HepG2 (cell line): ENCODE data around the gene LPO. TPM values are rescaled to one million over a fixed set of nuclear protein-coding genes. Genes with fewer than 3 reads are reported as not detected.

Source experiments
- ATAC-seq: fragments of 200-7000 bp; cut with Tn5 transposase; 3 replicates; pipeline ENCODE4 v1.9.1; 2020; ENCODE audit warnings: mild to moderate bottlenecking, moderate library complexity
- BruUV-seq: library from RNA; stranded (reverse); fragments of 400-500 nt; replicated peaks from 2 replicates; lab custom pipeline; 2021; lab: Mats Ljungman, UMichigan
- CTCF ChIA-PET: fragments of 300-600 bp; formaldehyde crosslinking; extraction: SDS; loops from one replicate; lab custom pipeline; 2021; ENCODE audit warnings: low total read pairs, inconsistent platforms, low intra/inter-chr PET ratio; lab: Yijun Ruan, JAX
- POLR2A ChIA-PET: fragments of 350-600 bp; sonication (Branson Sonifier 250); formaldehyde crosslinking; loops from one replicate; lab custom pipeline; 2020; ENCODE audit warnings: antibody characterized with exemption, inconsistent platforms; lab: Yijun Ruan, JAX
- DNase-seq: peaks from one replicate; pipeline ENCODE4 v3.0.0-alpha.2; 2015; ENCODE audit warnings: low spot score
- FAIRE-seq: peaks from 3 replicates; lab custom pipeline; 2011; peaks lifted over from hg19 to GRCh38; lab: Jason Lieb, UNC
- H2AFZ ChIP-seq: one replicate; pipeline ENCODE4 v1.6.1; 2011; ENCODE audit warnings: low read length, inconsistent platforms
- H3K27ac ChIP-seq: fragments of 300-600 bp; 3 replicates; pipeline ENCODE4 v1.8.0; 2011; ENCODE audit warnings: mixed run types, mild to moderate bottlenecking, mixed read lengths, low read length, inconsistent platforms; ENCODE audit not compliant: insufficient read depth; ENCODE audit errors: extremely low read length
- H3K27me3 ChIP-seq, 2 experiments: fragments of 200-600 bp in 1 of 2; 2 replicates in 1 of 2; 3 replicates in 1 of 2; pipeline versions ENCODE4 v1.6.0 to v1.8.0; 2011; ENCODE audit warnings: low read length in 2 of 2, mild to moderate bottlenecking in 2 of 2, moderate library complexity in 2 of 2, inconsistent platforms in 1 of 2; ENCODE audit not compliant: insufficient read depth in 2 of 2, control insufficient read depth in 1 of 2
- H3K36me3 ChIP-seq, 2 experiments: fragments of 200-600 bp in 1 of 2; replicated peaks in 1 of 2; 2 replicates in 1 of 2; 3 replicates in 1 of 2; pipeline versions ENCODE4 v1.5.1 to v1.8.0; 2011; ENCODE audit warnings: low read length in 2 of 2, inconsistent platforms in 1 of 2; ENCODE audit not compliant: insufficient read depth in 2 of 2, control insufficient read depth in 1 of 2
- H3K4me1 ChIP-seq: 2 replicates; pipeline ENCODE4 v1.5.1; 2012; ENCODE audit warnings: low read length, inconsistent platforms; ENCODE audit not compliant: insufficient read depth
- H3K4me2 ChIP-seq: 2 replicates; pipeline ENCODE4 v1.6.0; 2011; ENCODE audit warnings: low read depth, low read length, inconsistent platforms
- H3K4me3 ChIP-seq, 3 experiments: fragments of 200-600 bp in 1 of 3; sonication (generic), shearing (Covaris generic) in 1 of 3; replicated peaks in 1 of 3; 2 replicates each; pipeline ENCODE4 v1.5.1; 2011 to 2016; ENCODE audit warnings: low read length in 3 of 3, inconsistent platforms in 2 of 3, low read depth in 2 of 3, mild to moderate bottlenecking in 2 of 3, control low read depth in 1 of 3, mixed read lengths in 1 of 3; ENCODE audit not compliant: insufficient read depth in 1 of 3
- H3K79me2 ChIP-seq: one replicate; pipeline ENCODE4 v1.6.1; 2011; ENCODE audit warnings: low read length, inconsistent platforms; ENCODE audit not compliant: insufficient read depth
- H3K9ac ChIP-seq: 2 replicates; pipeline ENCODE4 v1.6.0; 2011; ENCODE audit warnings: mild to moderate bottlenecking, low read depth, low read length, inconsistent platforms; ENCODE audit not compliant: insufficient read depth
- H3K9me3 ChIP-seq: 2 replicates; pipeline ENCODE4 v1.5.1; 2012; ENCODE audit warnings: mild to moderate bottlenecking, low read length
- H4K20me1 ChIP-seq: 2 replicates; pipeline ENCODE4 v1.6.0; 2011; ENCODE audit warnings: inconsistent platforms, mild to moderate bottlenecking, low read length, moderate library complexity; ENCODE audit not compliant: insufficient read depth
- DMTF1 ChIP-seq: sonication (generic); formaldehyde crosslinking; IDR thresholded peaks from 2 replicates; pipeline ENCODE4 v1.4.0; 2020; ENCODE audit warnings: mild to moderate bottlenecking, missing genetic modification reagents
- ELK4 ChIP-seq: sonication (generic); formaldehyde crosslinking; IDR thresholded peaks from 2 replicates; pipeline ENCODE4 v1.9.0; 2021; ENCODE audit warnings: missing genetic modification reagents, borderline replicate concordance
- HNF4A ChIP-seq: sonication (generic); formaldehyde crosslinking; IDR thresholded peaks from 2 replicates; pipeline ENCODE4 v1.4.0; 2020; ENCODE audit warnings: missing genetic modification reagents
- NFYC ChIP-seq: IDR thresholded peaks from 2 replicates; pipeline ENCODE4 v1.6.1; 2016; ENCODE audit warnings: missing genetic modification reagents, missing compliant biosample characterization
- TRIM24 ChIP-seq: sonication (generic); formaldehyde crosslinking; IDR thresholded peaks from 2 replicates; pipeline ENCODE4 v1.8.0; 2022; ENCODE audit warnings: mild to moderate bottlenecking, missing genetic modification reagents
- ZBTB21 ChIP-seq: sonication (generic); formaldehyde crosslinking; IDR thresholded peaks from 2 replicates; pipeline ENCODE4 v1.4.0; 2020; ENCODE audit warnings: missing genetic modification reagents
- ZFP36L1 ChIP-seq: sonication (generic); formaldehyde crosslinking; IDR thresholded peaks from 2 replicates; pipeline ENCODE4 v1.8.0; 2022; ENCODE audit warnings: mild to moderate bottlenecking, missing genetic modification reagents, moderate library complexity
- ZNF143 ChIP-seq: sonication (generic); formaldehyde crosslinking; IDR thresholded peaks from 2 replicates; pipeline ENCODE4 v1.4.0; 2020; ENCODE audit warnings: missing genetic modification reagents
- ZNF160 ChIP-seq: sonication (generic); formaldehyde crosslinking; IDR thresholded peaks from 2 replicates; pipeline ENCODE4 v1.8.0; 2022; ENCODE audit warnings: mild to moderate bottlenecking, inconsistent platforms, missing genetic modification reagents
- ZNF251 ChIP-seq: sonication (generic); formaldehyde crosslinking; IDR thresholded peaks from 2 replicates; pipeline ENCODE4 v1.9.0; 2021; ENCODE audit warnings: mild to moderate bottlenecking, missing genetic modification reagents
- ZNF570 ChIP-seq: sonication (generic); formaldehyde crosslinking; IDR thresholded peaks from 2 replicates; pipeline ENCODE4 v1.4.0; 2020; ENCODE audit warnings: mild to moderate bottlenecking, missing genetic modification reagents, borderline replicate concordance
- WGBS: methylation state at CpG from one replicate; pipeline ENCODE4 v1.1.6; 2017; ENCODE audit warnings: low lambda C conversion rate; 5-methylcytosine and 5-hydroxymethylcytosine counted together
- in situ Hi-C: cut with HindIII; loops from 2 replicates; pipeline ENCODE4 v1.10.0; 2017; ENCODE audit warnings: low pct_unique_long_range_greater_than_20kb; ENCODE audit not compliant: extremely low pct_ligation_motif_present
- intact Hi-C: fragments of 100-400 bp; cut with micrococcal nuclease; formaldehyde crosslinking; loops from one replicate; pipeline ENCODE4 v1.10.0; 2022; ENCODE audit not compliant: unreplicated experiment
- polyA plus RNA-seq, 8 experiments: library from polyadenylated mRNA; depleted of rRNA in 3 of 8; stranded (reverse) in 7 of 8; unstranded in 1 of 8; fragments of >200 nt; fragmentation: Illumina TruSeq in 4 of 8; extraction: Trizol in 4 of 8; gene quantifications; 2 replicates each; pipeline versions ENCODE4 v1.2.1 to v1.2.3, GENCODE V29; 2011 to 2016; ENCODE audit warnings: low read depth in 4 of 8, missing spikeins in 1 of 8, mixed read lengths in 1 of 8; ENCODE audit not compliant: insufficient read depth in 1 of 8
- total RNA-seq, 5 experiments: library from RNA; depleted of rRNA; stranded (reverse); fragments of >200 nt; fragmentation: Illumina TruSeq; extraction: Trizol; gene quantifications; 2 replicates each; pipeline ENCODE4 v1.2.3, GENCODE V29; 2016; ENCODE audit warnings: low read depth in 1 of 5
- TF ChIP-seq, protein P1 (sequence below): sonication (generic); formaldehyde crosslinking; IDR thresholded peaks from 2 replicates; pipeline ENCODE4 v1.4.0; 2020; ENCODE audit warnings: mild to moderate bottlenecking, low read depth, missing genetic modification reagents

The LPO gene
- total and polyA plus RNA-seq, 2 of the 13 experiments (the other 11 are each of a cell fraction or from before 2014, with no cell fraction given), result not detected

GRCh38 chr17:58191241-58191896, 47.0 kb upstream of the LPO start:
- Histone ChIP-seq H3K27ac (no peak overlapping the region), H3K4me3 (no peak overlapping the region), H3K79me2 (no peaks in the 10 kb centered on the region), H3K4me1 (no peaks in the 10 kb centered on the region), H3K4me2 (no peak overlapping the region), H3K9me3 (no peaks in the 10 kb centered on the region), H2AFZ (no peak overlapping the region), H4K20me1 (no peaks in the 10 kb centered on the region), H3K9ac (no peak overlapping the region), H3K36me3 (no peaks in the 10 kb centered on the region), H3K27me3 (peaks cover 2 to 62% of the 10 kb centered on the region in 2 experiments; a peak in 4 of 5 replicates)
- TF ChIP-seq, protein P1, sequence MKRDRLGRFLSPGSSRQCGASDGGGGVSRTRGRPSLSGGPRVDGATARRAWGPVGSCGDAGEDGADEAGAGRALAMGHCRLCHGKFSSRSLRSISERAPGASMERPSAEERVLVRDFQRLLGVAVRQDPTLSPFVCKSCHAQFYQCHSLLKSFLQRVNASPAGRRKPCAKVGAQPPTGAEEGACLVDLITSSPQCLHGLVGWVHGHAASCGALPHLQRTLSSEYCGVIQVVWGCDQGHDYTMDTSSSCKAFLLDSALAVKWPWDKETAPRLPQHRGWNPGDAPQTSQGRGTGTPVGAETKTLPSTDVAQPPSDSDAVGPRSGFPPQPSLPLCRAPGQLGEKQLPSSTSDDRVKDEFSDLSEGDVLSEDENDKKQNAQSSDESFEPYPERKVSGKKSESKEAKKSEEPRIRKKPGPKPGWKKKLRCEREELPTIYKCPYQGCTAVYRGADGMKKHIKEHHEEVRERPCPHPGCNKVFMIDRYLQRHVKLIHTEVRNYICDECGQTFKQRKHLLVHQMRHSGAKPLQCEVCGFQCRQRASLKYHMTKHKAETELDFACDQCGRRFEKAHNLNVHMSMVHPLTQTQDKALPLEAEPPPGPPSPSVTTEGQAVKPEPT (CRISPR knock-in tag), result peak; percentile 100
- no peak for TF ChIP-seq ZNF143 (CRISPR knock-in tag)
- 0 out of 2 replicates have a peak, but pooled peaks have one; percentile 34 for TF ChIP-seq ZNF160 (CRISPR knock-in tag)
- TF ChIP-seq HNF4A, result peak; percentile 15; the same call in 1 of the 2 replicates
- 6% methylated on average over 14 of the region's 14 CpGs for whole genome bisulfite sequencing
- no TSS peak for BruUV-seq
- in situ Hi-C loops, result no loop called here
- ChIA-PET CTCF (no interaction called here), POLR2A (interaction anchor here (0.7 kb wide), 1 partner anchor 341 kb away, joined by 3 read pairs; no protein-coding TSS in a partner anchor)
- FAIRE-seq (no peak), ATAC-seq (peak; percentile 31; the same call in 2 of the 3 replicates), DNase-seq (no peak)
- intact Hi-C loops, result no loop called here

DNA sequence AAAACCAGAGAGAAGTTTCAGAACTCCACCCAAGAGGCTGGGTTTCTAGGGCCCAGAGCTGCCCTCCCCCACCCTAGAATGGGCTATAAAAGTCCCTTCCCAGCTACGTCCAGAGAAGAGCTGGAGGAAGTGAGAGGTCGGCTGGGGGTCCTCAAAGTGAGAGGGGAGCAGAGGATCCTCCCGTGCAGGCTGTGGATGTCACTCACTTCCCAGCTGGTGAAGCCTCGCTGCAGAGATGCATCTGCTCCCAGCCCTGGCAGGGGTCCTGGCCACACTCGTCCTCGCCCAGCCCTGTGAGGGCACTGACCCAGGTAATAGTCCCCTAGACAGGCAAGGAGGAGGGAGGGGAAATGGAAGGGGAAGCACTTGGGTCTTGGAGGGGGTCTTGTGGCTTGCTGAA, 45.8 kb upstream of the LPO start, which contains the start of gene EPX:
TSS of gene EPX (plus strand) at position 115 of the 400 bp plus-strand sequence. CDS start at position 236, 121 bp downstream.
- FAIRE-seq, result no peak
- intact Hi-C loops (no loop called here), in situ Hi-C loops (no loop called here)
- Histone ChIP-seq H3K4me2 (no peak within 1 kb of the TSS), H2AFZ (no peak within 1 kb of the TSS), H3K27ac (no peak within 1 kb of the TSS), H4K20me1 (no peaks in the 10 kb centered on the region), H3K9ac (no peak within 1 kb of the TSS), H3K27me3 (peaks cover 3 to 68% of the 10 kb centered on the region in 2 experiments; a peak in 4 of 5 replicates), H3K4me1 (no peaks in the 10 kb centered on the region), H3K9me3 (no peaks in the 10 kb centered on the region), H3K4me3 (no peak within 1 kb of the TSS), H3K79me2 (no peaks in the 10 kb centered on the region), H3K36me3 (no peaks in the 10 kb centered on the region)
- BruUV-seq, result no TSS peak
- POLR2A ChIA-PET, result no interaction called here
- no peak for DNase-seq
- ATAC-seq, result no peak
- WGBS, result 11% methylated on average over 5 of the region's 6 CpGs
- CTCF ChIA-PET, result no interaction called here
- TF ChIP-seq TRIM24, result no peak
- no peak for TF ChIP-seq ELK4 (CRISPR knock-in tag)
- no peak for TF ChIP-seq DMTF1 (CRISPR knock-in tag)
- TF ChIP-seq NFYC, result no peak
- no peak for TF ChIP-seq ZNF143 (CRISPR knock-in tag)
- no peak for TF ChIP-seq ZBTB21 (CRISPR knock-in tag)
- TF ChIP-seq ZFP36L1 (CRISPR knock-in tag), result no peak
- TF ChIP-seq ZNF251 (CRISPR knock-in tag), result no peak
- no peak for TF ChIP-seq ZNF570 (CRISPR knock-in tag)
